ENCODE results near the gene PICK1. TPM values are rescaled to one million over a fixed set of nuclear protein-coding genes. Genes with fewer than 3 reads are reported as not detected.
A peak's percentile ranks its signal among the peaks of the same experiment; 100 is the strongest.

Gene PICK1
- total and polyA plus RNA-seq, 2 of the 4 experiments (the other 2 are of a cell fraction): 16.5 to 21.0 TPM

GRCh38 chr22:38088629-38089473 is 31.6 kb downstream of the PICK1 start:
- Histone ChIP-seq H3K14ac (replicated peaks; ENCODE audit: low read depth, low read length) (no peak overlapping the region), H3K27ac (ENCODE audit: insufficient read depth, low read length) (no peak overlapping the region), H3K79me1 (ENCODE audit: low read depth in 1 of 2, low read length in 2 of 2) (no peaks in the 10 kb centered on the region), H4K5ac (ENCODE audit: low read depth, low read length) (no peak overlapping the region), H2BK15ac (ENCODE audit: low read depth, low read length) (no peak overlapping the region), H3K23ac (ENCODE audit: low read depth, low read length) (no peak overlapping the region), H3K9me1 (ENCODE audit: insufficient read depth, low read length) (no peaks in the 10 kb centered on the region), H3K4me1 (ENCODE audit: control insufficient read depth, insufficient read depth, low read length) (peaks cover 2% of the 10 kb centered on the region; the same call in 1 of the 2 replicates), H2AK9ac (replicated peaks; ENCODE audit: low read depth, low read length, poor library complexity) (peak overlapping the region; percentile 78), H4K91ac (ENCODE audit: insufficient read depth, low read depth, low read length) (no peak overlapping the region), H3K9me3 (ENCODE audit: control insufficient read depth, insufficient read depth, low read length) (no peaks in the 10 kb centered on the region), H3K9ac (ENCODE audit: low read depth, low read length) (no peak overlapping the region), H2AK5ac (ENCODE audit: low read depth, low read length) (no peak overlapping the region), H3K36me3 (ENCODE audit: control insufficient read depth, insufficient read depth, low read length) (no peaks in the 10 kb centered on the region), H3K4ac (ENCODE audit: low read depth, low read length) (no peak overlapping the region), H4K8ac (ENCODE audit: low read depth in 2 of 2, low read length in 2 of 2) (no peak overlapping the region), H2BK120ac (ENCODE audit: low read depth, low read length) (no peak overlapping the region), H3K4me2 (ENCODE audit: low read depth, low read length) (no peak overlapping the region; the same call in 1 of the 2 replicates), H2BK5ac (ENCODE audit: low read depth, low read length, poor library complexity, severe bottlenecking) (no peak overlapping the region), H3K18ac (ENCODE audit: low read depth, low read length) (no peak overlapping the region), H3K56ac (ENCODE audit: extremely low read depth, insufficient read depth, low read length) (no peak overlapping the region), H2AFZ (replicated peaks; ENCODE audit: low read length, poor library complexity) (peak overlapping the region; percentile 79), H3K4me3 (ENCODE audit: insufficient read depth, low read depth, low read length) (peak overlapping the region; percentile 5; the same call in 1 of the 2 replicates), H4K20me1 (ENCODE audit: insufficient read depth, low read length) (no peaks in the 10 kb centered on the region; the same call in 1 of the 2 replicates), H2BK20ac (ENCODE audit: low read depth, low read length) (no peak overlapping the region), H3K27me3 (ENCODE audit: control insufficient read depth, insufficient read depth, low read length) (peaks cover 34% of the 10 kb centered on the region)
- DNase-seq (no peak), ATAC-seq (ENCODE audit: low read depth) (peak; percentile 61)
- intact Hi-C loops (cut with micrococcal nuclease): no loop called here
- dilution Hi-C loops (cut with HindIII; ENCODE audit: low sequenced_read_pairs, unreplicated experiment): no loop called here
- ChIA-PET POLR2A (ENCODE audit: unreplicated experiment) (no interaction called here), CTCF (no interaction called here)
- no TSS peak for BruUV-seq (replicated peaks)
- WGBS, 2 experiments (ENCODE audit: extremely low coverage in 2 of 2, insufficient read length in 1 of 2): 24% methylated on average over 33 of the region's 85 CpGs; no CpG with 5 or more reads in 1 of the 2 experiments
- in situ Hi-C loops (cut with MboI; ENCODE audit: low sequenced_read_pairs): no loop called here
- no peak for TF ChIP-seq CTCF (conservative IDR thresholded peaks at IDR 0.05; ENCODE audit: low read depth, low read length)
- peak; percentile 21; the same call in 1 of the 2 replicates for TF ChIP-seq USF2 (IDR thresholded peaks at IDR 0.05; ENCODE audit: low read depth, low read length)
- peak; percentile 29; the same call in 1 of the 2 replicates for TF ChIP-seq MAZ (IDR thresholded peaks at IDR 0.05; ENCODE audit: borderline replicate concordance, low read depth, low read length)

Data from IMR-90 (cell line).